Testis (tissue), 2 donors: Measurements from ENCODE around the gene KRT2.

ENCODE experiments used
- POLR2A ChIP-seq: fragments of 450-650 bp; IDR thresholded peaks from one replicate; pipeline ENCODE4 v1.6.1; 2017; ENCODE audit warnings: antibody characterized with exemption, mild to moderate bottlenecking, moderate library complexity
- TF ChIP-seq, protein P1 (sequence below), 3 experiments: fragments of 450-650 bp in 2 of 3; fragments of 200-600 bp in 1 of 3; sonication (generic) in 1 of 3; IDR thresholded peaks; one replicate each; pipeline ENCODE4 v1.5.1; 2016 to 2019; ENCODE audit warnings: antibody characterized with exemption in 3 of 3, mild to moderate bottlenecking in 2 of 3, moderate library complexity in 1 of 3

- TF ChIP-seq, protein P1, sequence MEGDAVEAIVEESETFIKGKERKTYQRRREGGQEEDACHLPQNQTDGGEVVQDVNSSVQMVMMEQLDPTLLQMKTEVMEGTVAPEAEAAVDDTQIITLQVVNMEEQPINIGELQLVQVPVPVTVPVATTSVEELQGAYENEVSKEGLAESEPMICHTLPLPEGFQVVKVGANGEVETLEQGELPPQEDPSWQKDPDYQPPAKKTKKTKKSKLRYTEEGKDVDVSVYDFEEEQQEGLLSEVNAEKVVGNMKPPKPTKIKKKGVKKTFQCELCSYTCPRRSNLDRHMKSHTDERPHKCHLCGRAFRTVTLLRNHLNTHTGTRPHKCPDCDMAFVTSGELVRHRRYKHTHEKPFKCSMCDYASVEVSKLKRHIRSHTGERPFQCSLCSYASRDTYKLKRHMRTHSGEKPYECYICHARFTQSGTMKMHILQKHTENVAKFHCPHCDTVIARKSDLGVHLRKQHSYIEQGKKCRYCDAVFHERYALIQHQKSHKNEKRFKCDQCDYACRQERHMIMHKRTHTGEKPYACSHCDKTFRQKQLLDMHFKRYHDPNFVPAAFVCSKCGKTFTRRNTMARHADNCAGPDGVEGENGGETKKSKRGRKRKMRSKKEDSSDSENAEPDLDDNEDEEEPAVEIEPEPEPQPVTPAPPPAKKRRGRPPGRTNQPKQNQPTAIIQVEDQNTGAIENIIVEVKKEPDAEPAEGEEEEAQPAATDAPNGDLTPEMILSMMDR (IDR thresholded peaks at IDR 0.05): no peak
- no peak for TF ChIP-seq POLR2A
Measured at GRCh38 chr12:52648012-52648550, 3.9 kb downstream of the KRT2 start.
